K562 (cell line): Measurements from ENCODE around the gene NRN1L. TPM values are rescaled to one million over a fixed set of nuclear protein-coding genes. Genes with fewer than 3 reads are reported as not detected.

Experiments
- BCOR ChIP-seq: fragments of 450-650 bp; IDR thresholded peaks from 2 replicates; pipeline ENCODE4 v1.6.1; 2016
- BMI1 ChIP-seq: fragments of 150-350 bp; IDR thresholded peaks from 2 replicates; pipeline ENCODE4 v1.6.1; 2014; ENCODE audit warnings: low read length
- DNMT1 ChIP-seq: fragments of 450-650 bp; IDR thresholded peaks from 2 replicates; pipeline ENCODE4 v1.6.1; 2016; ENCODE audit warnings: antibody characterized with exemption, mild to moderate bottlenecking
- ETS2 ChIP-seq: IDR thresholded peaks from 2 replicates; pipeline ENCODE4 v1.6.1; 2016; ENCODE audit warnings: borderline replicate concordance, missing genetic modification characterization, mild to moderate bottlenecking, moderate library complexity, missing compliant biosample characterization; ENCODE audit not compliant: poor library complexity, severe bottlenecking
- ETV6 ChIP-seq, 3 experiments: fragments of 150-350 bp in 1 of 3; sonication (generic) in 1 of 3; formaldehyde crosslinking in 1 of 3; IDR thresholded peaks; 2 replicates each; pipeline versions ENCODE4 v1.6.1 to v1.8.0; 2014 to 2022; ENCODE audit warnings: borderline replicate concordance in 2 of 3, low read depth in 2 of 3, antibody characterized with exemption in 1 of 3, low read length in 1 of 3, mild to moderate bottlenecking in 1 of 3, missing genetic modification reagents in 1 of 3
- GATAD2A ChIP-seq: fragments of 450-650 bp; IDR thresholded peaks from 2 replicates; pipeline ENCODE4 v1.6.1; 2017
- IRF9 ChIP-seq: fragments of 450-650 bp; IDR thresholded peaks from 2 replicates; pipeline ENCODE4 v1.6.1; 2016; ENCODE audit warnings: missing biosample characterization, missing genetic modification characterization
- MAFG ChIP-seq: fragments of 450-650 bp; conservative IDR thresholded peaks from 2 replicates; pipeline ENCODE4 v1.6.1; 2016; ENCODE audit warnings: missing genetic modification characterization, missing compliant biosample characterization
- MLLT1 ChIP-seq, 2 experiments: fragments of 450-650 bp; IDR thresholded peaks; 2 replicates each; pipeline ENCODE4 v1.6.1; 2016
- MTA3 ChIP-seq: fragments of 450-650 bp; formaldehyde crosslinking; IDR thresholded peaks from 2 replicates; pipeline ENCODE4 v1.6.1; 2017; ENCODE audit warnings: mild to moderate bottlenecking, borderline replicate concordance
- MYC ChIP-seq, 2 experiments: fragments of 250-450 bp in 1 of 2; sonication (Bioruptor Pico) in 1 of 2; IDR thresholded peaks; 2 replicates each; pipeline versions ENCODE4 v1.5.1 to v1.6.1; 2012 to 2021; ENCODE audit warnings: low read depth in 2 of 2, borderline replicate concordance in 1 of 2, improper control_type of control experiment in 1 of 2, low read length in 1 of 2, mild to moderate bottlenecking in 1 of 2, moderate library complexity in 1 of 2
- SMARCA5 ChIP-seq: fragments of 450-650 bp; IDR thresholded peaks from 2 replicates; pipeline ENCODE4 v1.6.1; 2016
- SMARCB1 ChIP-seq: IDR thresholded peaks from 2 replicates; pipeline ENCODE4 v1.6.1; 2011; ENCODE audit warnings: improper control_type of control experiment, low read depth; ENCODE audit not compliant: insufficient read length
- SREBF1 ChIP-seq: fragments of 150-350 bp; IDR thresholded peaks from 2 replicates; pipeline ENCODE4 v1.6.1; 2014; ENCODE audit warnings: antibody characterized with exemption, low read depth, low read length, borderline replicate concordance
- ZFX ChIP-seq: sonication (generic); formaldehyde crosslinking; IDR thresholded peaks from 2 replicates; pipeline ENCODE4 v1.8.0; 2022; ENCODE audit warnings: mild to moderate bottlenecking, missing genetic modification reagents, moderate library complexity
- ZKSCAN8 ChIP-seq: fragments of 200-800 bp; sonication (Bioruptor generic); IDR thresholded peaks from 2 replicates; pipeline ENCODE4 v1.6.1; 2016; ENCODE audit warnings: missing genetic modification characterization, missing compliant biosample characterization
- ZNF140 ChIP-seq: fragments of 250-450 bp; sonication (Bioruptor Pico); IDR thresholded peaks from 2 replicates; pipeline ENCODE4 v1.8.0; 2021; ENCODE audit warnings: moderate library complexity, mild to moderate bottlenecking, inconsistent platforms
- ZNF224 ChIP-seq: sonication (generic); formaldehyde crosslinking; IDR thresholded peaks from 2 replicates; pipeline ENCODE4 v1.8.0; 2022; ENCODE audit warnings: mild to moderate bottlenecking, missing genetic modification reagents
- ZNF507 ChIP-seq: conservative IDR thresholded peaks from 2 replicates; pipeline ENCODE4 v1.6.1; 2017; ENCODE audit warnings: missing genetic modification characterization, missing compliant biosample characterization
- ZNF79 ChIP-seq: fragments of 250-450 bp; sonication (Bioruptor Pico); IDR thresholded peaks from 2 replicates; pipeline ENCODE4 v1.4.0; 2020; ENCODE audit warnings: low read depth, mild to moderate bottlenecking, moderate library complexity
- polyA plus RNA-seq, 8 experiments: library from polyadenylated mRNA; depleted of rRNA in 4 of 8; stranded (reverse) in 5 of 8; unstranded in 3 of 8; fragments of >200 nt; fragmentation: Nextera tagmentation in 2 of 8; fragmentation: Illumina TruSeq in 1 of 8; extraction: Ambion mirVana in 2 of 8; extraction: Trizol in 1 of 8; gene quantifications; 2 replicates each; pipeline versions ENCODE4 v1.2.1 to v1.2.3, GENCODE V29; 2011 to 2014; ENCODE audit warnings: inconsistent platforms in 1 of 8, missing spikeins in 1 of 8
- total RNA-seq, 7 experiments: library from RNA; depleted of rRNA in 6 of 7; stranded (reverse); fragments of >200 nt in 6 of 7; fragmentation: Illumina TruSeq in 2 of 7; extraction: Trizol in 2 of 7; gene quantifications; 2 replicates each; pipeline versions ENCODE4 v1.2.1 to v1.2.3, GENCODE V29; 2011 to 2021; ENCODE audit warnings: low replicate concordance in 1 of 7
- TF ChIP-seq, protein P1 (sequence below): fragments of 250-450 bp; sonication (Bioruptor Pico); IDR thresholded peaks from 2 replicates; pipeline ENCODE4 v1.8.0; 2021; ENCODE audit warnings: borderline replicate concordance, mild to moderate bottlenecking, moderate library complexity; ENCODE audit not compliant: poor library complexity, severe bottlenecking
- TF ChIP-seq, protein P2 (sequence below): fragments of 450-650 bp; formaldehyde crosslinking; IDR thresholded peaks from 2 replicates; pipeline ENCODE4 v1.4.0; 2022; ENCODE audit warnings: missing genetic modification characterization

Gene NRN1L
- total and polyA plus RNA-seq, 9 of the 15 experiments (the other 6 are each of a cell fraction or from before 2014, with no cell fraction given) = 0.22 to 0.86 (median 0.61) TPM; not detected in 5

DNA sequence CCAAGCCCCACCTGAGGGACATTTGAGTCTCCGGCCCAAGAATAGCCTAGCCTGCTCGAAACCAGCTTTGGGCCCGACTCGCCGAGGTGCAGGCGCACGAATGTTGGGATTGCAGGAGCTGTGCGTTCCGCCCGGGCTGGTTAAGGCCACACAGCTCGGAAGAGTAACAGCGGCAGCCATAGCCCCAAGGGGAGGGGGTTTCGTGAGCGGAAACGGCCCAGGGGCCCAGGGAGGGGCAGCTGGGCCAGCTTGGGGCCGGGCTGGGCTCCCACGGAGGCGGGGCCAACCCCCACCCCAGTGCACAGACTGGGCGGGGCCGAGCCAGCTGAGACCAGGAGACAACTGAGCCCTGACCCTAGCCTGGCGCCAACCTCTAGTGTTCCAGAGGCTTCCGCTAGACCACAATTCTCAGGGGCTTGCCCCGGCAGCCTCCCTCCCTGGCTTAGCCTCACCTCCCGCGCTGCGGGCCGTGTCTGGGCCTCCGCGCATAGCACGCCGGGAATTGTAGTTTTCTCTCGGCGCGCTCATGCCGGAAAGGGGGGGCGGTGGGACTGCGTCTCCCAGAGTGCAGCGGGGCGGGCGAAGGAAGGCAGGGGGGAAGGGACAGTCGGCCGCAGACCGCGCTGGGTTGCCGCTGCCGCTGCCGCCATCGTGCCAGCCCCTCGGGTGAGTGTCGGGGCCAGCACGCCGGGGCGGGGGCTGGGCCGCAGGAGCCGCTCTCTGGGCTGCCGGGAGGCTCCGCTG, 38.2 kb upstream of the NRN1L start, which contains the start of gene NUTF2 (continued):
- TF ChIP-seq, protein P1, sequence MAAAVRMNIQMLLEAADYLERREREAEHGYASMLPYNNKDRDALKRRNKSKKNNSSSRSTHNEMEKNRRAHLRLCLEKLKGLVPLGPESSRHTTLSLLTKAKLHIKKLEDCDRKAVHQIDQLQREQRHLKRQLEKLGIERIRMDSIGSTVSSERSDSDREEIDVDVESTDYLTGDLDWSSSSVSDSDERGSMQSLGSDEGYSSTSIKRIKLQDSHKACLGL (CRISPR knock-in tag) = no peak
- no peak for TF ChIP-seq SMARCB1
- peak; percentile 94 for TF ChIP-seq MTA3
- TF ChIP-seq ZFX = peak; percentile 87
- TF ChIP-seq MYC (IDR thresholded peaks at IDR 0.05; ENCODE audit: low read depth, low read length) = no peak; the same call in 1 of the 2 replicates
- peak; percentile 38; the same call in 1 of the 2 replicates for TF ChIP-seq MYC (CRISPR knock-in tag; IDR thresholded peaks at IDR 0.05; ENCODE audit: borderline replicate concordance, low read depth)
- no peak for TF ChIP-seq ZNF224
- no peak for TF ChIP-seq SMARCA5
- TF ChIP-seq IRF9 (tag) = no peak
- TF ChIP-seq BMI1 = no peak
- no peak for TF ChIP-seq GATAD2A
- no peak for TF ChIP-seq BCOR
- TF ChIP-seq, protein P2, sequence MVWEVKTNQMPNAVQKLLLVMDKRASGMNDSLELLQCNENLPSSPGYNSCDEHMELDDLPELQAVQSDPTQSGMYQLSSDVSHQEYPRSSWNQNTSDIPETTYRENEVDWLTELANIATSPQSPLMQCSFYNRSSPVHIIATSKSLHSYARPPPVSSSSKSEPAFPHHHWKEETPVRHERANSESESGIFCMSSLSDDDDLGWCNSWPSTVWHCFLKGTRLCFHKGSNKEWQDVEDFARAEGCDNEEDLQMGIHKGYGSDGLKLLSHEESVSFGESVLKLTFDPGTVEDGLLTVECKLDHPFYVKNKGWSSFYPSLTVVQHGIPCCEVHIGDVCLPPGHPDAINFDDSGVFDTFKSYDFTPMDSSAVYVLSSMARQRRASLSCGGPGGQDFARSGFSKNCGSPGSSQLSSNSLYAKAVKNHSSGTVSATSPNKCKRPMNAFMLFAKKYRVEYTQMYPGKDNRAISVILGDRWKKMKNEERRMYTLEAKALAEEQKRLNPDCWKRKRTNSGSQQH (CRISPR knock-in tag) = no peak
- no peak for TF ChIP-seq SREBF1
- TF ChIP-seq MLLT1 (IDR thresholded peaks at IDR 0.05) = no peak
- TF ChIP-seq ZNF79 (CRISPR knock-in tag) = no peak
- TF ChIP-seq ETV6 (IDR thresholded peaks at IDR 0.05; ENCODE audit: borderline replicate concordance in 1 of 2, low read depth in 2 of 2, low read length in 1 of 2) = peak in 1 of 2 experiments; percentile 33; a peak in 1 of 4 replicates
- no peak for TF ChIP-seq ETV6 (CRISPR knock-in tag; IDR thresholded peaks at IDR 0.05; ENCODE audit: borderline replicate concordance)
- no peak for TF ChIP-seq ETS2 (tag)
- no peak for TF ChIP-seq DNMT1
- no peak for TF ChIP-seq MAFG
- no peak for TF ChIP-seq ZKSCAN8 (CRISPR knock-in tag)
- TF ChIP-seq ZNF140 = no peak
- no peak for TF ChIP-seq ZNF507 (tag)
